Ishikawa (cell line): ENCODE results near the gene ZNF619.
A peak's percentile ranks its signal among the peaks of the same experiment; 100 is the strongest.

Source experiments
- EP300 ChIP-seq: IDR thresholded peaks from 2 replicates; pipeline ENCODE4 v1.6.1; 2012; ENCODE audit warnings: borderline replicate concordance
- FOXM1 ChIP-seq: IDR thresholded peaks from 2 replicates; pipeline ENCODE4 v1.6.1; 2012; ENCODE audit warnings: low read depth, borderline replicate concordance
- MAX ChIP-seq: IDR thresholded peaks from 2 replicates; pipeline ENCODE4 v1.6.1; 2012
- RAD21 ChIP-seq: IDR thresholded peaks from 2 replicates; pipeline ENCODE4 v1.6.1; 2012; ENCODE audit warnings: low read depth
- REST ChIP-seq: IDR thresholded peaks from 2 replicates; pipeline ENCODE4 v1.6.1; 2012; ENCODE audit warnings: low read depth, mild to moderate bottlenecking
- TCF12 ChIP-seq: IDR thresholded peaks from 2 replicates; pipeline ENCODE4 v1.6.1; 2012; ENCODE audit warnings: low read depth
- TEAD4 ChIP-seq: IDR thresholded peaks from 2 replicates; pipeline ENCODE4 v1.6.1; 2012
- USF1 ChIP-seq: IDR thresholded peaks from 2 replicates; pipeline ENCODE4 v1.6.1; 2012
- YY1 ChIP-seq: IDR thresholded peaks from 2 replicates; pipeline ENCODE4 v1.6.1; 2012; ENCODE audit warnings: low read depth

- TF ChIP-seq REST (no peak), TEAD4 (no peak), TCF12 (peak; percentile 45), MAX (peak; percentile 93), EP300 (no peak), RAD21 (no peak), USF1 (peak; percentile 21), YY1 (peak; percentile 95), FOXM1 (no peak)
Observed at GRCh38 chr3:40456940-40457823, 19.7 kb upstream of the ZNF619 start, which contains the start of gene RPL14.
